Umbilical cord (tissue), 2 donors: ENCODE data around the gene SLC6A11. TPM values are rescaled to one million over a fixed set of nuclear protein-coding genes. Genes with fewer than 3 reads are reported as not detected.
A peak's percentile ranks its signal among the peaks of the same experiment; 100 is the strongest.

Experiments used
- DNase-seq: peaks from one replicate; pipeline ENCODE4 v3.0.0-alpha.2; 2015; ENCODE audit warnings: low spot score
- total RNA-seq: library from RNA; depleted of rRNA; stranded (reverse); fragments of >200 nt; gene quantifications from one replicate; pipeline ENCODE4 v1.2.3, GENCODE V29; 2014; ENCODE audit warnings: low replicate concordance; ENCODE audit not compliant: insufficient read depth

The SLC6A11 gene
- total RNA-seq, 1 donor from 2014 or later: 1.4 TPM

GRCh38 chr3:10977892-10978510 is 162.0 kb downstream of the SLC6A11 start:
- peak; percentile 16 for DNase-seq

- no peak for DNase-seq
These were observed 162.9 kb downstream of the SLC6A11 start for GRCh38 chr3:10978956-10979355.

GRCh38 chr3:10980312-10980711 is 164.3 kb downstream of the SLC6A11 start:
- no peak for DNase-seq

GRCh38 chr3:10981031-10981430 is 165.0 kb downstream of the SLC6A11 start:
- no peak for DNase-seq

GRCh38 chr3:10981961-10982360 is 165.9 kb downstream of the SLC6A11 start:
- DNase-seq: peak; percentile 20

- peak; percentile 26 for DNase-seq
These were observed 166.8 kb downstream of the SLC6A11 start for GRCh38 chr3:10982782-10983181.

- DNase-seq: peak; percentile 15
These were observed 167.3 kb downstream of the SLC6A11 start for GRCh38 chr3:10983219-10983916.

GRCh38 chr3:10984371-10984896 is 168.4 kb downstream of the SLC6A11 start:
- no peak for DNase-seq

- no peak for DNase-seq
These were observed 169.2 kb downstream of the SLC6A11 start for GRCh38 chr3:10985181-10985580.

- no peak for DNase-seq
These were observed 170.6 kb downstream of the SLC6A11 start for GRCh38 chr3:10986592-10986991.

- no peak for DNase-seq
These were observed 172.1 kb downstream of the SLC6A11 start for GRCh38 chr3:10988001-10988665.

GRCh38 chr3:10988991-10989484 is 173.0 kb downstream of the SLC6A11 start:
- DNase-seq: no peak

Other genes starting within 250 kb of the SLC6A11 start
- gene SLC6A1, start 176.5 kb downstream of the SLC6A11 start, total RNA-seq: 26.7 TPM